CD4-positive, alpha-beta T cell treated with Interleukin-17A for 1 hour (primary cell): ENCODE measurements around the gene RHEX.
"Not testable (repeated sequence)": the region's sequence is repeated elsewhere in the genome, so short reads cannot be mapped to it uniquely, and the experiment has no call there.

Source experiments
- DNase-seq: peaks from one replicate; pipeline ENCODE4 v3.0.0-alpha.2; 2020

The RHEX gene

DNA sequence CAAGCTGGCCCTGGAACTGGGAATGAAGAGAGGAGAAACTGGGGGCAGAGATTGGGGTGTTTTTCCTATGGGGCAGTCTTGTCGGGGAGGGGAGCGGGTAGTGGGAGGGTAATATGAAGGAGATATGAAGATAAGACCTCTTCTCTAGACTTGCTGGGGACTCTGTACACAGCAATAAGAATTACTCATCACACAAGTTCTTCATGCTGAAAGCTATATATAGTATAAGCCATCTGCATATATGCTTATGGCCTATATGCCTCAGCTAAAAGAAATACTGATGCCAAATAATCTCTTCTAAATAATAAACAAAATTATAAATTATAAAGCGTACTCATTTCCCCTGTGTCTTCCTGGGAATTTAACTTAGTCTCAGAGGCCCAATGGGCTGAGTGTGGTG, 7.9 kb downstream of the RHEX start:
- no peak for DNase-seq

DNA sequence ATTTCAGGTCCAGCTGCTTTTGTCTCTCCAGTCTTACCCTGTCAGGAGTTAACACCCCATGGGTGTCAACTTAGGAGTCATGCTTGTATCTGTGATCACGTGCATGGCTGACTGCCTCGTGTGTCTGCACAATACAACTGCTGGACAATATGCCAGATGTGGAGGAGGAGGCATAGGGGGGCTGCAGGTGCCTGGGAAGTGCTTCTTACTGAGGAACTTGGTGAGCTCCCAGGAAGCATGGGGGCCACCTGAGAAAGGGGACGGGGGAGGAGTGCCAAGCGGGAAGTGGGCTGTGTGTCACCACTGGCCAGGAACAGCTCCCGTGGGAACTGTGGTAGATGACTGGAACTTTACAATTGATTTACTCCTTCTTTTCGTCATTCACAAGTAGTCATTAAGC, 9.5 kb downstream of the RHEX start:
- no peak for DNase-seq

DNA sequence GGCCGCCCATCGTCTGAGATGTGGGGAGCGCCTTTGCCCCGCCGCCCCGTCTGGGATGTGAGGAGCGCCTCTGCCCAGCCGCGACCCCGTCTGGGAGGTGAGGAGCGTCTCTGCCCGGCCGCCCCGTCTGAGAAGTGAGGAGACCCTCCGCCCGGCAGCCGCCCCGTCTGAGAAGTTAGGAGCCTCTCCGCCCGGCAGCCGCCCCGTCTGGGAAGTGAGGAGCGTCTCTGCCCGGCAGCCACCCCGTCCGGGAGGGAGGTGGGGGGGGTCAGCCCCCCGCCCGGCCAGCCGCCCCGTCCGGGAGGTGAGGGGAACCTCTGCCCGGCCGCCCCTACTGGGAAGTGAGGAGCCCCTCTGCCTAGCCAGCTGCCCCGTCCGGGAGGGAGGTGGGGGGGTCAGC, 11.0 kb downstream of the RHEX start:
- DNase-seq = not testable (repeated sequence)

- not testable (repeated sequence) for DNase-seq
These were observed 11.5 kb downstream of the RHEX start for GRCh38 chr1:206064501-206064900.

GRCh38 chr1:206065547-206066145, 12.7 kb downstream of the RHEX start:
- no peak for DNase-seq

- DNase-seq = peak; percentile 11
These were observed 13.7 kb downstream of the RHEX start for GRCh38 chr1:206066479-206067171.

GRCh38 chr1:206067486-206068227, 14.7 kb downstream of the RHEX start:
- DNase-seq = no peak

GRCh38 chr1:206068314-206068713, 15.3 kb downstream of the RHEX start:
- DNase-seq = no peak

DNA sequence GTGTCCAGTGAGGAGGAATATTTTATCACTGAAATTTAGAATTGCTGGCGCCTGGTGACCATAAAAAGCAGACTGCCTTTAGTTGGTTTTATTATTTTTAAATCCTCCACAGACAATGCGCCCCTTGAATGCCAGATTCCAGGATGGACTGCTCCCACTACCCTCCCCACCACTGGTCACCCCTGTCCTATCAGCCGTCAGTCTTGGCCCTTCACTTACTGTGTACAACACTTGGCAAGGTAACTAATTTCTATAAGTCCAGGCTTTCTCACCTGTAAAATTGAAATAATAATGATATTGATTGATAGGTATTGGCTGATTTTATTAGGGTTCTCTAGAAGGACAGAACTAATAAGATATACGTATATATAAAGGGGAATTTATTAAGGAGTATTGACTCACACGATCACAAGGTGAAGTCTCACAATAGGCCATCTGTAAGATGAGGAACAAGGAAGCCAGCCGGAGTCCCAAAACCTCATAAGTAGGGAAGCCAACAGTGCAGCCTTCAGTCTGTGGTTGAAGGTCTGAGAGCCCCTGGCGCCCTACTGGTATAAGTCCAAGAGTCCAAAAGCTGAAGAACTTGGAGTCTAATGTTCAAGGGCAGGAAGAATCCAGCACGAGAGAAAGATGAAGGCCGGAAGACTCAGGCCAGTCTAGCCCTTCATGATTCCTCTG, 17.8 kb downstream of the RHEX start:
- no peak for DNase-seq

DNA sequence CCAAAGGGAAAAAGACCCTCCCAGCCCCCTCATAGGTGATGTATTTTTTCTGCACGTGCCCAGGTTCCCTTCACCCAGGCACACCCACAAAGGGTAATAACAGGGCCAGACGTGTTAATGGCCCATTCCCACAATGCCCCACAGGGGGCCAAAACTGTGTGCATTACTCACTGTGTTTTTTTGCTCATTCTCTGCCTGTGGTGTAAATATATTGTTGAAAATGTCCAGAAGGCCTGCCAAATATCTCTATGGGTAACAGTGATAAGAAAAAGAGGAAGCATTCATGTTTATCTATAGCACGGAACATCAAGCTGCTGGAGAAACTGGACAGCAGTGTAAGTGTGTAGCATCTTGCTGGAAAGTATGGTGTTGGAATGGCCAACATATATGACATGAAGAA, 21.9 kb downstream of the RHEX start:
- DNase-seq = no peak

DNA sequence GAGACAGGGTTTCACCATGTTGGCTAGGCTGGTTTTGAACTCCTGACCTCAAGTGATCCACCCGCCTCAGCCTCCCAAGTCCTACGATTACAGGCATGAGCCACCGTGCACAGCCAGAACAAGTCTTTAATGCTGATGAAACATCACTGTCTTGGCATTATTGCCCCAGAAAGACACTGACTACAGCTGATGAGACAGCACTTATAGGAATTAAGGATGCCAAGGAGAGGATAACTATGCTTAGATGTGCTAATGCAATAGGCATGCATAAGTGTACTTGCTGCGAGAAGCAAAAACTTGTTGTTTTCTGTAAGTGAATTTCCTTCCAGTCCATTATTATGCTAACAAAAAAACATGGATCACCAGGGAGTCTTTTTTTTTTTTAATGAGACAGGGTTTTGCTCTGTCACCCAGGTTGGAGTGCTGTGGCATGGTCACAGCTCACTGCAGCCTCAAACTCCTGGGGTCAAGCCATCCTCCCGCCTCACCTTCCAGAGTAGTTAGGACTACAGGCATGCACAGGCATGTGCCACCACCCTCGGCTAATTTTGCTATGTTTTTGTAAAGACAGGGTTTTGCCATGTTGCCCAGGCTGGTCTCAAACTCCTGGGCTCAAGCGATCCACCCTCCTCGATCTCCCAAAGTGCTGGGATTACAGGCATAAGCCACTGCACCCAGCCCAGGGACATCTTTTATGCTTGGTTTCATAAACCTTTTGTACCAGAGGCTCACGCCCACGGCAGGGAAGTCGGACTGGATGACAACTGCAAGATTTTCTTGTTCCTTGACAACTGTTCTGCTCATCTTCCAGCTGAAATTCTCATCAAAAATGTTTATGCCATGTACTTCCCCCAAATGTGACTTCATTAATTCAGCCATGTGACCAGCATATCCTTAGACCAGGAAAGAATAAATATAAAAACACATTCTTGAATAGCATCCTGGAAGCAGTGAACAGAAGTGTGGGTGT, 23.1 kb downstream of the RHEX start:
- no peak for DNase-seq

DNA sequence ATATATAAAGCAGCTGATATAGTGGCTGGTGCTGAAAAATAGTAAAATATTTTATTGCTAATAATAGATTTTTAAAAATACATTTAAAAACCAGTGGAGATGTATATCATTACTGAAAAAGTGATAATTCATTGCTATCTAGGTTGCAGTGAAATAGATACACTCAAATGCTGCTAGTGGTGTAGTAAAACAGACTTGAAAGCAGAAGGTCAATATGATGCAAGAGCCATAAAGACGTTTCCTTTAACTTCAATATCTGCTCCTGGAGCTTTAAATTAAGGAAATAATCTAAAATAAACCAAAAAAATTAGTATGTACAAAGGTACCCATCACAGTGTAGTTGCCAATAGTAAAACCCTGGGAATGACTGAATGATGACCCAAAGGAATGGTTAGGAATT, 26.2 kb downstream of the RHEX start:
- no peak for DNase-seq

DNA sequence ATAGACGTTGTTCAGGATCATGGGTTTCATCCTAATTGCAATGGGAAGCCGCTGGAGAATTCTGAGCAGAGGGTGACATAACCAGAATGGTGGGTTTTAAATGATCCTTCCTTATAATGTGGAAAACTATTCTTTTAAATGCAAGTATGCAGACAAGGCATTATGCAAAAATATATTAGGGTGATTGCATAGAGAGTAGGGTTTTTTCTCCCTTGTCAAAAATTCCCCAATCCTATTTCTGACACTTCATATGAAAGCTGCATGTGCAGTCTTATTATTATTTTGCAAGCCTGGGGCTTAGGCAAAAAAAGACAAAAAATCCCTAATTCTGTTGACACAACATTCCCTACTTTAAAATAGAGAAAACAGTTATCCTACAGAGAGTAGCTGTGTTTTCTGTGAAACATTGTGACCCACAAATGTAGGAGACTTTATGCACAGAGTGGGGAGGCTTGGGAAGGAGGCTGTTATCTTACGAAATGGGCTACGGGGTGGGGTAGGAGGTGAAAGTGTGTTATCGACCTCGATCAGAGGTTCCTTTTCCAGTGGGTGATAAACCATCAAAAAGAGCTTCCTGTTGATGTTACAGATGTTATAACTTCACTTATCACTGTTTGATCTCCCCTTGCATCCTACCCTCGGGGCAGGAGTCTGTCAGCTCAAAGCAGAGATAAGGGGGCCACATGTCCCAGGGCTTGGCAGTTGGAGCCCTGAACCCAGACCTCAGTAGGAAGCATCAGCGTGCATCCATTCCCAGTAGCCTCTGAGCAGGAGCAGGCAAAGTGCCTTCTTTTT, 27.2 kb downstream of the RHEX start:
- no peak for DNase-seq

DNA sequence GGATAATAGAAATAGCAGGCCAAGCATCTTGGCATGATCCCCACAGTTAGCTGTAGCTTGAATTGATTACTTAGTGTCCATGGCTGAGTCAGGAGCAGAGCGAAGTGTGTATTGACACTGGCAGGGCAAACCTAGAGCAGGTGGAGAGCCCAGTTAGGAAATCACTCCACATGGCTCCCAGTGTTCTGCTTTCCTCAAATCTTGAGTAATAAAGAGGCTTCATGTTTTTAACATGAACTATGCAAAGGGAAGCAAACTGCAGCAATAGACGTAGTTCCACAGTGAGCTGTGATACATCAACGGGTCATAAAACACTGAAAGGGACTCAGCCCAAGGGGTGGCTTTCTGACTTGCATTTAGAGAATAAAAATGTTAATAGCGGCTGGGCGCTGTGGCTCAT, 28.9 kb downstream of the RHEX start:
- no peak for DNase-seq

- no peak for DNase-seq
These were observed 30.1 kb downstream of the RHEX start for GRCh38 chr1:206082831-206083695.

DNA sequence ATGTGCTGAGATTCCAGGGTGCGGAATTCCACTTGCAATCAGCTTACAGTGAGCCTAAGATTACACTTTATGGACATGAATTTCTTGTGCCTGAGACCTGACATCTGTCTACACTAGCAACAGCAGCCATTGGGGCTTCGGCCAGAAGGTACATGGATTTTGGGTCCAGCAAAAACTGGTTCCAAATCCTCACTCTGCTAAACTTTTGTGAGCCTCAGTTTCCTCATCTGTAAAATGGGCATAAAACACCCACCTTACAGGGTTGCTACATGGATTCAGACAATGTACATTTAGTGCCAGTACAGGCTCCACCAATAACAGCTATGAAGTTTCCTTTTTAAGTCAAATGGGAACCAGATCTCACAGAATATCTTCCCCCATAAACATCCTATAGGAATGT, 30.8 kb downstream of the RHEX start:
- no peak for DNase-seq

DNA sequence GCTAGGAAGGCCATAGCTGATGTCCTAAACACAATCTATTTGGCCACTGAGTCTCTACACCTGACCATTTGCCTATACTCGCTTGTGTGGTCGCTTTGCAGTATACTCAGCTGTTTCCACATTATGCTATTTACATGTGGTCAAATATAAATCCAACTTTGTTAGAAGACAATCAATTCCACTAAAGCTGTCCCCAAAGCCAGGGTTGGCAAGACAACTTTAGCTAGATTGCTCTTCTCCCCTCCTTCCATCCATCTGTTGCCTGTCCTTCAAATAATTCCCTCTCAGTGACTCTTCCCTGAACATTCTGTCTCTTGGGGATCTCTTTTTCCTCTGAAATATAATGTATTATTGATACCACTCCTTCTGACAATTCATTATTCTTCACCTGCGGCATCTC, 34.1 kb downstream of the RHEX start:
- no peak for DNase-seq

- DNase-seq = no peak
These were observed 36.4 kb downstream of the RHEX start for GRCh38 chr1:206089341-206089740.

GRCh38 chr1:206094024-206094423, 41.1 kb downstream of the RHEX start:
- DNase-seq = no peak

DNA sequence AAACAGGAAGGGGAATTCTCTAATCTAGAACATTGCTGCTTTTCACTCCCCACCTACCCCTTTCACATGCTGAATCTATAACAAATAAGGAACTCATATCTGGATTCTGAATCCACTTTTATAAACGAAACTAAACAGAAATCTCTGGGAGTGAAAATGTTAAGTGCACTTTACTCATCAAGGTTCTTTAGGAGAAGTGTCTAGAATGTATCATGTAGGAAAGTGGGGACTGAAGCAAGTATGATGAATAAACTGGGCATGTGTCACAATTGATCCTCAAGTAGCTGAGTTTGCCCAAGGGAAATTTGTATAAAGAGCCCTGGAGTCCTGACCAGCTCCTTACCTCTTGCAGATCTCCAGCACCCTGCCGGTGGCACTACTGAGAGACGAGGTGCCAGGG, 44.4 kb downstream of the RHEX start:
- DNase-seq = no peak
